Measurements from ENCODE around the gene DGKZ.
"Not testable (repeated sequence)": the region's sequence is repeated elsewhere in the genome, so short reads cannot be mapped to it uniquely, and the experiment has no call there.

DGKZ gene

GRCh38 chr11:46364056-46364455 lies 16.8 kb downstream of the DGKZ start:
- no peak for DNase-seq (ENCODE audit: extremely low read depth in 1 of 2, low read depth in 1 of 2)

GRCh38 chr11:46364791-46365190 lies 17.5 kb downstream of the DGKZ start:
- DNase-seq (ENCODE audit: extremely low read depth in 1 of 2, low read depth in 1 of 2): no peak

- DNase-seq (ENCODE audit: extremely low read depth in 1 of 2, low read depth in 1 of 2): no peak
These were observed 19.0 kb downstream of the DGKZ start for GRCh38 chr11:46366260-46366659.

- no peak for DNase-seq (ENCODE audit: extremely low read depth in 1 of 2, low read depth in 1 of 2)
These were observed 19.4 kb downstream of the DGKZ start for GRCh38 chr11:46366661-46367161.

GRCh38 chr11:46367244-46367915 lies 20.1 kb downstream of the DGKZ start:
- DNase-seq (ENCODE audit: extremely low read depth in 1 of 2, low read depth in 1 of 2): no peak

GRCh38 chr11:46367916-46368267 lies 20.6 kb downstream of the DGKZ start:
- no peak for DNase-seq (ENCODE audit: extremely low read depth in 1 of 2, low read depth in 1 of 2)

GRCh38 chr11:46369458-46370152 lies 22.3 kb downstream of the DGKZ start:
- DNase-seq (ENCODE audit: extremely low read depth in 1 of 2, low read depth in 1 of 2): no peak

GRCh38 chr11:46370253-46370652 lies 23.0 kb downstream of the DGKZ start:
- DNase-seq (ENCODE audit: extremely low read depth in 1 of 2, low read depth in 1 of 2): no peak

- not testable (repeated sequence) for DNase-seq (ENCODE audit: extremely low read depth in 1 of 2, low read depth in 1 of 2)
These were observed 24.0 kb downstream of the DGKZ start for GRCh38 chr11:46371262-46371661.

GRCh38 chr11:46372086-46372485 lies 24.8 kb downstream of the DGKZ start:
- no peak for DNase-seq (ENCODE audit: extremely low read depth in 1 of 2, low read depth in 1 of 2)

GRCh38 chr11:46372501-46372900 lies 25.2 kb downstream of the DGKZ start:
- DNase-seq (ENCODE audit: extremely low read depth in 1 of 2, low read depth in 1 of 2): not testable (repeated sequence)

- no peak for DNase-seq (ENCODE audit: extremely low read depth in 1 of 2, low read depth in 1 of 2)
These were observed 26.8 kb downstream of the DGKZ start for GRCh38 chr11:46373787-46374740.

GRCh38 chr11:46374815-46375214 lies 27.6 kb downstream of the DGKZ start:
- no peak for DNase-seq (ENCODE audit: extremely low read depth in 1 of 2, low read depth in 1 of 2)

- no peak for DNase-seq (ENCODE audit: extremely low read depth in 1 of 2, low read depth in 1 of 2)
These were observed 28.3 kb downstream of the DGKZ start for GRCh38 chr11:46375392-46376101.

GRCh38 chr11:46376258-46377050 lies 29.2 kb downstream of the DGKZ start:
- no peak for DNase-seq (ENCODE audit: extremely low read depth in 1 of 2, low read depth in 1 of 2)

- no peak for DNase-seq (ENCODE audit: extremely low read depth in 1 of 2, low read depth in 1 of 2)
These were observed 30.0 kb downstream of the DGKZ start for GRCh38 chr11:46377290-46377689.

- no peak for DNase-seq (ENCODE audit: extremely low read depth in 1 of 2, low read depth in 1 of 2)
These were observed 30.6 kb downstream of the DGKZ start for GRCh38 chr11:46377831-46378230.

GRCh38 chr11:46378296-46378695 lies 31.0 kb downstream of the DGKZ start:
- DNase-seq (ENCODE audit: extremely low read depth in 1 of 2, low read depth in 1 of 2): no peak

- DNase-seq (ENCODE audit: extremely low read depth in 1 of 2, low read depth in 1 of 2): no peak
These were observed 31.7 kb downstream of the DGKZ start for GRCh38 chr11:46378811-46379481.
